Stimulated activated CD4-positive, alpha-beta T cell treated with anti-CD3 and anti-CD28 coated beads, TNF-alpha, amount 100 ng/mL, for 1 hour (primary cell): ENCODE measurements around the gene NRG2.
A peak's percentile ranks its signal among the peaks of the same experiment; 100 is the strongest.

Experiments
- DNase-seq, 3 donors: peaks; one replicate each; pipeline ENCODE4 v3.0.0-alpha.2; 2020; ENCODE audit warnings: low read depth in 3 of 3, low spot score in 1 of 3

The NRG2 gene

GRCh38 chr5:139884734-139885133 lies 158.4 kb downstream of the NRG2 start:
- no peak for DNase-seq

GRCh38 chr5:139884144-139884543 lies 159.0 kb downstream of the NRG2 start:
- DNase-seq: no peak

- no peak for DNase-seq
These were observed 160.0 kb downstream of the NRG2 start for GRCh38 chr5:139882961-139883539.

GRCh38 chr5:139882316-139882715 lies 160.8 kb downstream of the NRG2 start:
- DNase-seq: no peak

GRCh38 chr5:139881143-139881733 lies 161.9 kb downstream of the NRG2 start:
- DNase-seq: no peak

- no peak for DNase-seq
These were observed 162.5 kb downstream of the NRG2 start for GRCh38 chr5:139880416-139881142.

- no peak for DNase-seq
These were observed 165.0 kb downstream of the NRG2 start for GRCh38 chr5:139878093-139878492.

- no peak for DNase-seq
These were observed 165.9 kb downstream of the NRG2 start for GRCh38 chr5:139877129-139877597.

- DNase-seq: no peak
These were observed 167.1 kb downstream of the NRG2 start for GRCh38 chr5:139875957-139876356.

- DNase-seq: no peak
These were observed 170.0 kb downstream of the NRG2 start for GRCh38 chr5:139872851-139873794.

- no peak for DNase-seq
These were observed 170.9 kb downstream of the NRG2 start for GRCh38 chr5:139872052-139872766.

- DNase-seq: no peak
These were observed 171.5 kb downstream of the NRG2 start for GRCh38 chr5:139871614-139872013.

- DNase-seq: no peak
These were observed 172.4 kb downstream of the NRG2 start for GRCh38 chr5:139870677-139871076.

GRCh38 chr5:139869042-139869790 lies 173.9 kb downstream of the NRG2 start:
- no peak for DNase-seq

GRCh38 chr5:139867581-139867980 lies 175.5 kb downstream of the NRG2 start:
- DNase-seq: no peak

GRCh38 chr5:139867109-139867508 lies 176.0 kb downstream of the NRG2 start:
- DNase-seq: no peak

- no peak for DNase-seq
These were observed 178.2 kb downstream of the NRG2 start for GRCh38 chr5:139864716-139865483.

GRCh38 chr5:139863855-139864558 lies 179.1 kb downstream of the NRG2 start:
- peak; percentile 4 to 46 (median 18) for DNase-seq

GRCh38 chr5:139863361-139863760 lies 179.7 kb downstream of the NRG2 start:
- no peak for DNase-seq
